IMR-90 (cell line): Measurements from ENCODE around the gene FAM193A. TPM values are rescaled to one million over a fixed set of nuclear protein-coding genes. Genes with fewer than 3 reads are reported as not detected.
"Not testable (repeated sequence)": the region's sequence is repeated elsewhere in the genome, so short reads cannot be mapped to it uniquely, and the experiment has no call there.

ENCODE experiments used
- ATAC-seq: fragments of 200-7000 bp; cut with Tn5 transposase; 2 replicates; pipeline ENCODE4 v1.9.1; 2020; ENCODE audit warnings: low read depth, mild to moderate bottlenecking, moderate library complexity
- BruUV-seq: library from RNA; stranded (reverse); fragments of 400-500 nt; replicated peaks from 2 replicates; lab custom pipeline; 2021; lab: Mats Ljungman, UMichigan
- CTCF ChIA-PET: fragments of 300-600 bp; formaldehyde crosslinking; extraction: SDS; loops from one replicate; lab custom pipeline; 2021; ENCODE audit warnings: antibody characterized with exemption; lab: Yijun Ruan, JAX
- POLR2A ChIA-PET: fragments of 300-600 bp; sonication (Branson Sonifier 250); formaldehyde crosslinking; loops from one replicate; lab custom pipeline; 2022; ENCODE audit warnings: antibody characterized with exemption; ENCODE audit not compliant: unreplicated experiment; lab: Charles Lee
- DNase-seq: peaks from one replicate; pipeline ENCODE4 v3.0.0; 2013
- H2AFZ ChIP-seq: replicated peaks from 2 replicates; pipeline ENCODE3; 2013; ENCODE audit warnings: low read length, mild to moderate bottlenecking; ENCODE audit not compliant: poor library complexity
- H2AK5ac ChIP-seq: 2 replicates; pipeline ENCODE4 v1.6.1; 2013; ENCODE audit warnings: low read depth, low read length, inconsistent platforms
- H2AK9ac ChIP-seq: replicated peaks from 2 replicates; pipeline ENCODE3; 2013; ENCODE audit warnings: mild to moderate bottlenecking, low read depth, low read length, moderate library complexity; ENCODE audit not compliant: poor library complexity
- H2BK120ac ChIP-seq: 2 replicates; pipeline ENCODE4 v1.6.1; 2013; ENCODE audit warnings: low read depth, low read length, inconsistent platforms
- H2BK15ac ChIP-seq: 3 replicates; pipeline ENCODE4 v1.6.1; 2013; ENCODE audit warnings: low read depth, low read length, inconsistent platforms
- H2BK20ac ChIP-seq: 2 replicates; pipeline ENCODE4 v1.6.1; 2013; ENCODE audit warnings: low read depth, mild to moderate bottlenecking, inconsistent platforms, low read length, moderate library complexity
- H2BK5ac ChIP-seq: 2 replicates; pipeline ENCODE4 v1.6.1; 2013; ENCODE audit warnings: mild to moderate bottlenecking, low read depth, low read length, inconsistent platforms; ENCODE audit not compliant: poor library complexity, severe bottlenecking
- H3K14ac ChIP-seq: replicated peaks from 2 replicates; pipeline ENCODE4 v1.6.1; 2013; ENCODE audit warnings: low read depth, low read length, inconsistent platforms
- H3K18ac ChIP-seq: 2 replicates; pipeline ENCODE4 v1.6.1; 2013; ENCODE audit warnings: low read depth, low read length, control low read depth
- H3K23ac ChIP-seq: 2 replicates; pipeline ENCODE4 v1.6.1; 2013; ENCODE audit warnings: low read depth, low read length, inconsistent platforms
- H3K27ac ChIP-seq: 2 replicates; pipeline ENCODE4 v1.5.1; 2013; ENCODE audit warnings: mild to moderate bottlenecking, control low read depth, low read length; ENCODE audit not compliant: insufficient read depth
- H3K27me3 ChIP-seq: 2 replicates; pipeline ENCODE4 v1.6.1; 2013; ENCODE audit warnings: low read length; ENCODE audit not compliant: control insufficient read depth, insufficient read depth
- H3K36me3 ChIP-seq: 2 replicates; pipeline ENCODE4 v1.6.1; 2013; ENCODE audit warnings: low read length, mixed read lengths; ENCODE audit not compliant: control insufficient read depth, insufficient read depth
- H3K4ac ChIP-seq: 2 replicates; pipeline ENCODE4 v1.6.1; 2013; ENCODE audit warnings: low read depth, low read length, inconsistent platforms
- H3K4me1 ChIP-seq: 2 replicates; pipeline ENCODE4 v1.6.1; 2013; ENCODE audit warnings: low read length, mixed read lengths; ENCODE audit not compliant: control insufficient read depth, insufficient read depth
- H3K4me2 ChIP-seq: 2 replicates; pipeline ENCODE4 v1.6.1; 2013; ENCODE audit warnings: low read depth, mild to moderate bottlenecking, control low read depth, low read length, moderate library complexity
- H3K4me3 ChIP-seq: 2 replicates; pipeline ENCODE4 v1.5.1; 2013; ENCODE audit warnings: low read depth, mild to moderate bottlenecking, control low read depth, low read length, moderate library complexity; ENCODE audit not compliant: insufficient read depth
- H3K56ac ChIP-seq: 2 replicates; pipeline ENCODE4 v1.6.1; 2013; ENCODE audit warnings: low read length, inconsistent platforms; ENCODE audit not compliant: insufficient read depth; ENCODE audit errors: extremely low read depth
- H3K79me1 ChIP-seq, 2 experiments: 2 replicates each; pipeline ENCODE4 v1.6.1; 2013; ENCODE audit warnings: low read length in 2 of 2, inconsistent platforms in 1 of 2, low read depth in 1 of 2
- H3K9ac ChIP-seq: 2 replicates; pipeline ENCODE4 v1.6.1; 2013; ENCODE audit warnings: low read depth, low read length, control low read depth
- H3K9me1 ChIP-seq: 2 replicates; pipeline ENCODE4 v1.6.1; 2013; ENCODE audit warnings: low read length, inconsistent platforms; ENCODE audit not compliant: insufficient read depth
- H3K9me3 ChIP-seq: 2 replicates; pipeline ENCODE4 v1.6.1; 2013; ENCODE audit warnings: low read length; ENCODE audit not compliant: control insufficient read depth, insufficient read depth
- H4K20me1 ChIP-seq: 2 replicates; pipeline ENCODE4 v1.6.1; 2013; ENCODE audit warnings: low read length, inconsistent platforms; ENCODE audit not compliant: insufficient read depth
- H4K5ac ChIP-seq: 2 replicates; pipeline ENCODE4 v1.6.1; 2013; ENCODE audit warnings: mild to moderate bottlenecking, low read depth, low read length, control low read depth
- H4K8ac ChIP-seq, 2 experiments: 2 replicates each; pipeline ENCODE4 v1.6.1; 2013; ENCODE audit warnings: low read depth in 2 of 2, low read length in 2 of 2, control low read depth in 1 of 2, inconsistent platforms in 1 of 2
- H4K91ac ChIP-seq: 2 replicates; pipeline ENCODE4 v1.6.1; 2013; ENCODE audit warnings: low read depth, low read length, inconsistent platforms; ENCODE audit not compliant: insufficient read depth
- BHLHE40 ChIP-seq: fragments of 150-350 bp; IDR thresholded peaks from 2 replicates; pipeline ENCODE4 v1.6.1; 2016; ENCODE audit warnings: mild to moderate bottlenecking, low read depth, low read length
- FOS ChIP-seq: fragments of 150-350 bp; IDR thresholded peaks from 2 replicates; pipeline ENCODE4 v1.6.1; 2016; ENCODE audit warnings: low read depth, low read length
- POLR2A ChIP-seq: IDR thresholded peaks from 2 replicates; pipeline ENCODE4 v1.6.1; 2012; ENCODE audit warnings: mild to moderate bottlenecking, low read depth, low read length
- RCOR1 ChIP-seq: IDR thresholded peaks from 2 replicates; pipeline ENCODE4 v1.6.1; 2012; ENCODE audit warnings: mild to moderate bottlenecking, low read length, improper control_type of control experiment; ENCODE audit not compliant: insufficient replicate concordance
- RFX5 ChIP-seq: IDR thresholded peaks from 2 replicates; pipeline ENCODE4 v1.8.0; 2012; ENCODE audit warnings: low read depth, mild to moderate bottlenecking, low read length, moderate library complexity
- WGBS, 2 experiments: methylation state at CpG; one replicate each; pipeline versions ENCODE4 v1.1.5 to v1.1.7; 2013; ENCODE audit warnings: missing lambda C conversion rate in 2 of 2; ENCODE audit not compliant: insufficient read length in 1 of 2; ENCODE audit errors: extremely low coverage in 2 of 2; 5-methylcytosine and 5-hydroxymethylcytosine counted together
- dilution Hi-C: fragments of 300-500 bp; cut with HindIII; formaldehyde crosslinking; loops from one replicate; pipeline ENCODE4 v1.14.3; 2018; ENCODE audit warnings: low sequenced_read_pairs; ENCODE audit not compliant: unreplicated experiment
- in situ Hi-C: fragments of 300-500 bp; cut with MboI; formaldehyde crosslinking; loops from 3 replicates; pipeline ENCODE4 v1.14.3; 2019; ENCODE audit warnings: low sequenced_read_pairs, inconsistent platforms, mixed read lengths
- intact Hi-C: fragments of 100-400 bp; cut with micrococcal nuclease; formaldehyde crosslinking; loops from 2 replicates; pipeline ENCODE4 v1.10.0; 2022
- polyA plus RNA-seq, 3 experiments: library from polyadenylated mRNA; depleted of rRNA; stranded (reverse); fragments of >200 nt; gene quantifications; 2 replicates each; pipeline ENCODE4 v1.2.3, GENCODE V29; 2012; ENCODE audit warnings: low replicate concordance in 1 of 3
- total RNA-seq: library from RNA; depleted of rRNA; stranded (reverse); fragments of >200 nt; gene quantifications from 2 replicates; pipeline ENCODE4 v1.2.3, GENCODE V29; 2012
- TF ChIP-seq, protein P1 (sequence below): fragments of 150-350 bp; IDR thresholded peaks from 2 replicates; pipeline ENCODE4 v1.6.1; 2017; ENCODE audit warnings: mild to moderate bottlenecking, antibody characterized with exemption, low read length, low read depth

The FAM193A gene
- total and polyA plus RNA-seq, 2 of the 4 experiments (the other 2 are of a cell fraction), result 6.8 to 11.0 TPM

DNA sequence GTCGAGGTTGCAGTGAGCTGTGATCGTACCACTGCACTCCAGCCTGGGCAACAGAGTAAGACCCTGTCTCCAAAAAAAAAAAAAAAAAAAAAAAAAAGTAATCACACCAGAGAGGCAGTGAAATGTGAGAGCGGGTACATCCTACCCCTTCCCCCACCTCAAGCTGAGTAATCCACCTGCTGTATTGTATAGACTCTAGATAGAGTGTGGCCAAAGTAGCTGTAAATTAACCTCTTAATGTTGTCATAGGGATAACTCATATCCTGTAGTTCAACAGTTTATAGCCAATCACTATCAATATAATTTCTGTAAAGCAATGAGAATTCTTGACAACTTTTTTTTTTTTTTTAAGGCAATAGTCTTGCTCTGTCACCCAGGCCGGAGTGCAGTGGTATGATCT, 188.9 kb downstream of the FAM193A start:
- POLR2A ChIA-PET, result no interaction called here
- H4K91ac ChIP-seq, result no peak overlapping the region
- WGBS, 2 experiments, result no CpG with 5 or more reads among the region's 4 CpGs

DNA sequence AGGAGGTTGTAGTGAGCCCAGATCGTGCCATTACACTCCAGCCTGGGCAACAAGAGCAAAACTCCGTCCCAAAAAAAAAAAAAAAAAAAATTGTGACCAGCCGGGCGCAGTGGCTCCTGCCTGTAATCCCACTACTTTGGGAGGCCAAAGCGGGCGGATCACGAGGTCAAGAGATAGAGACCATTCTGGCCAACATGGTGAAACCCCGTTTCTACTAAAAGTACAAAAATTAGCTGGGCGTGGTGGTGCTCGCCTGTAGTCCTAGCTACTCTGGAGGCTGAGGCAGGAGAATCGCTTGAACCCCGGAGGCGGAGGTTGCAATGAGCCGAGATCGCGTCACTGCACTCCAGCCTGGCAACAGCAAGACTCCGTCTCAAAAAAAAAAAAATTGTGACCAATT, 190.4 kb downstream of the FAM193A start:
- H2AFZ ChIP-seq, H3K4me3 ChIP-seq, H2AK9ac ChIP-seq, H2AK5ac ChIP-seq, H3K9me3 ChIP-seq, H3K27me3 ChIP-seq, H3K18ac ChIP-seq, H2BK5ac ChIP-seq, H2BK120ac ChIP-seq, H2BK20ac ChIP-seq, dilution Hi-C loops, H3K4ac ChIP-seq, H2BK15ac ChIP-seq, H3K56ac ChIP-seq, ATAC-seq, CTCF ChIA-PET, intact Hi-C loops, H4K20me1 ChIP-seq, H3K4me1 ChIP-seq, H3K9ac ChIP-seq, H3K23ac ChIP-seq, POLR2A ChIA-PET, DNase-seq, H3K14ac ChIP-seq, H4K8ac ChIP-seq, H3K9me1 ChIP-seq, BruUV-seq, H3K4me2 ChIP-seq, H4K5ac ChIP-seq, H3K27ac ChIP-seq, H4K91ac ChIP-seq, in situ Hi-C loops: not testable (repeated sequence)
- H3K36me3 ChIP-seq, result peaks cover 26% of the 10 kb centered on the region
- H3K79me1 ChIP-seq, result peaks cover 8 to 15% of the 10 kb centered on the region in 2 experiments; a peak in 3 of 4 replicates
- 95% methylated on average over 14 of the region's 17 CpGs; no CpG with 5 or more reads in 1 of the 2 experiments for WGBS, 2 experiments

More for the DNA sequence above, 188.9 kb downstream of the FAM193A start:
- TF ChIP-seq POLR2A, result no peak
- TF ChIP-seq BHLHE40, result no peak
- no peak for TF ChIP-seq RCOR1
- no peak for TF ChIP-seq FOS
- TF ChIP-seq, protein P1, sequence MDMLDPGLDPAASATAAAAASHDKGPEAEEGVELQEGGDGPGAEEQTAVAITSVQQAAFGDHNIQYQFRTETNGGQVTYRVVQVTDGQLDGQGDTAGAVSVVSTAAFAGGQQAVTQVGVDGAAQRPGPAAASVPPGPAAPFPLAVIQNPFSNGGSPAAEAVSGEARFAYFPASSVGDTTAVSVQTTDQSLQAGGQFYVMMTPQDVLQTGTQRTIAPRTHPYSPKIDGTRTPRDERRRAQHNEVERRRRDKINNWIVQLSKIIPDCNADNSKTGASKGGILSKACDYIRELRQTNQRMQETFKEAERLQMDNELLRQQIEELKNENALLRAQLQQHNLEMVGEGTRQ, result no peak
- TF ChIP-seq RFX5, result no peak
- H3K18ac ChIP-seq, result no peak overlapping the region
- ATAC-seq, result no peak
- H2AK5ac ChIP-seq, result no peak overlapping the region
- H3K79me1 ChIP-seq, result peaks cover 8 to 17% of the 10 kb centered on the region in 2 experiments; a peak in 3 of 4 replicates
- intact Hi-C loops (no loop called here), dilution Hi-C loops (no loop called here), in situ Hi-C loops (no loop called here)
- no peak overlapping the region for H4K5ac ChIP-seq
- no peak overlapping the region for H2BK20ac ChIP-seq
- no peak overlapping the region for H2BK15ac ChIP-seq
- no TSS peak for BruUV-seq
- H4K8ac ChIP-seq, result no peak overlapping the region
- no peaks in the 10 kb centered on the region for H3K27me3 ChIP-seq
- H3K4me2 ChIP-seq, result no peak overlapping the region
- H3K9ac ChIP-seq, result no peak overlapping the region
- no peaks in the 10 kb centered on the region for H3K9me3 ChIP-seq
- CTCF ChIA-PET, result interaction anchor here (0.7 kb wide), 1 partner anchor 12 kb away, joined by 10 read pairs; no protein-coding TSS in a partner anchor
- no peak overlapping the region for H3K23ac ChIP-seq
- no peak overlapping the region for H3K56ac ChIP-seq
- H2AK9ac ChIP-seq, result no peak overlapping the region
- no peak overlapping the region for H2BK120ac ChIP-seq
- no peak overlapping the region for H3K4ac ChIP-seq
- H2AFZ ChIP-seq, result no peak overlapping the region
- peaks cover 5% of the 10 kb centered on the region; the same call in 1 of the 2 replicates for H3K9me1 ChIP-seq
- no peak for DNase-seq
- H3K4me3 ChIP-seq, result no peak overlapping the region
- no peaks in the 10 kb centered on the region for H3K4me1 ChIP-seq
- no peak overlapping the region for H3K27ac ChIP-seq
- H3K14ac ChIP-seq, result no peak overlapping the region
- peaks cover 27% of the 10 kb centered on the region for H3K36me3 ChIP-seq
- H4K20me1 ChIP-seq, result no peaks in the 10 kb centered on the region
- H2BK5ac ChIP-seq, result no peak overlapping the region
